Stimulated activated CD8-positive, alpha-beta memory T cell treated with anti-CD3 and anti-CD28 coated beads, Interleukin-4, amount 100 ng/mL, for 24 hours (primary cell): ENCODE data around the gene TMIGD2.
A peak's percentile ranks its signal among the peaks of the same experiment; 100 is the strongest.
"Not testable (repeated sequence)": the region's sequence is repeated elsewhere in the genome, so short reads cannot be mapped to it uniquely, and the experiment has no call there.

Source experiments
- DNase-seq: peaks from one replicate; pipeline ENCODE4 v3.0.0-alpha.2; 2020; ENCODE audit warnings: low read depth

Gene TMIGD2

DNA sequence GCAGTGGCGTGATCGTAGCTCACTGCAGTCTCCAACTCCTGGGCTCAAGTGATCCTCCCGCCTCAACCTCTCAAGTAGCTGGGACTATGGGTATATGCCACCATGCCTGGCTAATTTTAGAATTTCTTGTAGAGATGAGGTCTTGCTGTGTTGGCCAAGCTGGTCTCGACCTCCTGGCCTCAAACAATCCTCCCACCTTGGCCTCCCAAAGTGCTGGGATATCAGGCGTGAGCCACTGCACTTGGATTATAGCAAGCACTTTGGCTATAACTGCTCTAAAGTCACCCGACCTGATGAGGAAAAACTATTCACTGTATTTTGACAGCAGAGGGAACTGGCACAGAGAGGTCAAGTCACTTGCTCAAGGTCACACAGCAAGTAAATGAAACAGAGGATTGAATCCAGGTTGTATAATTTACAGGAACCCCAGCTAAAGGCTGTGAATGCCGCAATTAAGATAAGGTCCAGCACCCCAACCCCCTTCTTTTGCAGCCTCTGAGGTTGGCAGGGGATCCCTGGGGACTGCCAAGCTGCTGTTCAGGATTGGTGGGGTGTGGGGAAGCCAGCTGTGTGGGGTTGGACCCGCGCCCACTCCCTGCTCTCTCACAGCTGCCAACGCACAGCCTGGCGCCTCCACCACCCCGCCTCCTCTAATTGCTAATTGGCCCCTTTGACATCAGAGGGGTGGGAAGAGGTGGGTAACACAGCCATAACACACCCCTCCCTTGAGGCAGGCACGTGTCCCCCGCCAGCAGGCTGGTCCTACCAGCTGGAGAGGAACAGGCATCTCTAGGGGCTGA, 6.0 kb downstream of the TMIGD2 start:
- no peak for DNase-seq

DNA sequence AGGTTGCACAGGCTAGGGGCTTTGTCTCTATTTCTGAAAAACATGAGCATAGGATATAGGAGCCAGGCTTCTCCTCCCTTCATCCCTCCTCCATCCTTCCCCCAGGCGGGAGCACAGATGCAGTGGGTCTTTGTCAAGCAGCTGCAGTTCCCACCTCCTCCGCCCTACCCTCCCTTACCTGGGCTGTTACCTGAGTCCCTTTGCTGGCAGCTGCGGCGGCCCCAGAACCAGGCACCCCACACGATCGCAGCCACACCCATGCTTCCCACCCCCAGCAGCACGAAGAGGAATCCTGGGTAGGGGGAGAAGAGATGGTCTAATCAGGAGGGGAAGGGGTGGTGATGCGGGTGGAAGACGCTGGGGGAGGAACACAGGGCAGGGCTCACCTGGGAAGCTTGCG, 7.8 kb downstream of the TMIGD2 start:
- no peak for DNase-seq

DNA sequence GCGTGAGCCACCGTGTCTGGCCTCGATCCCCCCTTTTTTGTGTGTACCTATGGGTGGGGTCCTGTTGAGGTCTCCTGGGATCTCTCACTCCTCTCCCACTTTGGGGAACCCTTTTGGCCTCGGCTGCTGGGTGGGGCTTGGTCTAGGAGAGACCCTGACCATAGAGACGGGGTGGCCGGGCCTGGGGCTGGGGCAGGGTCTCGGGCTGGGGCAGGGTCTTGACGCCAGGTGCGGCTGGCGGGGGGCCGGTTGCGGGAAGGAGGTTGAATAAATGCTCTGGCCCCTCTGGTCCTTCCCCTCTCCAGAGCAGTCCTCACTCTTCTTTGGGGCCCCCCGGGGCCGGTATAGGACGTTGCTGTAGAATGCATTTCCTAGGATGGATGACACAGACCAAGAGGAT, 9.7 kb downstream of the TMIGD2 start:
- no peak for DNase-seq

DNA sequence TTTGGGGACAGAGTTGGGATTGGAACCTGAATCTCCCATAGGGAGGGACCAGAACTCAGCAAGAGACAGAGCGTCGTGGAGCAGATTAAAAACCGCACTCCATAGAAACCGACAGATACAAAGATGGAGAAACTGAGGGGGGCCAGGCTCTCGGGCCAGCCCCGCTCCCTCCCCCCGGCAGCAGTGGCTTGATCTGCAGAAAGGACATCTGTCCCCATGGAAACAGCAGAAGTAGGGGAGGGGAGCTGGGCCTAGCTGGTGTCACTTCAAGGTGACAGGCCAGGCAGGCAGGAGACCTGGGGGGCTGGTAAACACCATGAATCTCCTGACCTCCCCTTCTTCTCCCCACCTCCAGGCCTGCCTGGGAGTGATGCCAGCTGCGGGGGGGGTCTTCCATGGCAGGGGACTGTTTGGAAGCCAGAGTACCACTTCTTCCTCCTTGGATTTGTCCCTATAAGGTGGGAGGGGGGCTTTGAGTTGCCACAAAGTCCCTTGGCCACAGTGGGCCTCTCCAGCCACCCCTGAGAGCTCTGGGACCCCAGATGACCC, 10.9 kb downstream of the TMIGD2 start:
- no peak for DNase-seq

DNA sequence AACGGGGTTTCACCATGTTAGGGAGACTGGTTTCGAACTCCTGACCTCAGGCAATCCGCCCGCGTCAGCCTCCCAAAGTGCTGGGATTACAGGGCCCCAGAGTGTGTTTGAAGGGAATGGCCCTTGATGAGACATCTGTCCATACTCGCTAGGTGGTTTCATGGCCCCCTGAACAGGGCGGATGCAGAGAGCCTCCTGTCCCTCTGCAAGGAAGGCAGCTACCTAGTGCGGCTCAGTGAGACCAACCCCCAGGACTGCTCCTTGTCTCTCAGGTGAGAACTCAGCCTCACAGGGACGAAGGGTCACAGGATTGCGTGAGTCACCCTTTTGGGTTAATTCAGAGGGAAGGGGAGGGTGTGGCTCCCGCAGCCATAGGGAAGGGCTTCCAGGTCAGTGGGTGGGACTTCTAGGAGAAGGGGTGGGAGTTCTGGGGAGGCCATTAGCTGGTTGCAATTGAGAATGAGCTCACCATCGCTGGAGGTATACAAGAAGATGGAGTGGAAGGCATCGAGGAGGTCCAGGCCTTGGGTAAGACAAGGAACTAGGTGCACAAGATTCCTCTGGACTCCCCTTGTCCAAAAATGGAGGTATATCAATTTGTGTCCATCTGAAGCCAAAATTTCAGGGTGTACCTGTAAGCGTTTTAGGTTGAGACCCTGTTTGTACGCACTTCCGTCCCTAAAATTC, 14.0 kb downstream of the TMIGD2 start:
- DNase-seq = no peak

DNA sequence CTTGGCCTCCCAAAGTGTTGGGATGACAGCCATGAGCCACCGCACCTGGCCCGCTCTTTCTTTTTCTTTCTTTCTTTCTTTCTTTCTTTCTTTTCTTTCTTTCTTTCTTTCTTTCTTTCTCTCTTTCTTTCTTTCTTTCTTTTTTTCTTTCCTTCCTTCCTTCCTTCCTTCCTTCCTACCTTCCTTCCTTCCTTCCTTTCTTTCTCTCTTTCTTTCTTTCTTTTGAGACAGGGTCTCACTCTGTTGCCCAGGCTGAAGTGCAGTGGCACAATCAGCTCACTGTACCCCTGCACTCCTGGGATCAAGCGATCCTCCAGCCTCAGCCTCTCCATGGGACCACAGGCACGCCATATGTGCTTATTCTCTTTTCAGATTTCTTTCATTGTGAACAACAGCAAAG, 16.0 kb downstream of the TMIGD2 start:
- not testable (repeated sequence) for DNase-seq

DNA sequence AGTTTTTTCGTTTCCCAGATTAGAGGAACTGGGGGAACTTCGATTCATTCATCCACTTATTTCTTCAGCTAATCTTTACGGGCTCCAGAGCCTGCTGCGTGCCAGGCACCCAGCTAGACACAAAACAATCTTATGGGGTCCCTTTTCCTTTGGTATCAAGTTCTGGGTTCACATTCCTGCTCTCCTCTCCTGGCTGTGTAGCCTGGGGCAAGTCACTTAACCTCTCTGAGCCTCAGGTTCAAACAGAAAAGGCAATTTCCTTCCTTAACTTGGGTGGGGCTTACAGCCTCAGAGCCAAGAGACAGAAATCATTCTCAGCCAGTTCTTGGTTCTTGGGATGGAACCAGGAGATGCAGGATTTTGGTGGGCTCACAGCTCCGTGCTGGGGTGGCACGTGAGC, 17.2 kb downstream of the TMIGD2 start:
- no peak for DNase-seq

DNA sequence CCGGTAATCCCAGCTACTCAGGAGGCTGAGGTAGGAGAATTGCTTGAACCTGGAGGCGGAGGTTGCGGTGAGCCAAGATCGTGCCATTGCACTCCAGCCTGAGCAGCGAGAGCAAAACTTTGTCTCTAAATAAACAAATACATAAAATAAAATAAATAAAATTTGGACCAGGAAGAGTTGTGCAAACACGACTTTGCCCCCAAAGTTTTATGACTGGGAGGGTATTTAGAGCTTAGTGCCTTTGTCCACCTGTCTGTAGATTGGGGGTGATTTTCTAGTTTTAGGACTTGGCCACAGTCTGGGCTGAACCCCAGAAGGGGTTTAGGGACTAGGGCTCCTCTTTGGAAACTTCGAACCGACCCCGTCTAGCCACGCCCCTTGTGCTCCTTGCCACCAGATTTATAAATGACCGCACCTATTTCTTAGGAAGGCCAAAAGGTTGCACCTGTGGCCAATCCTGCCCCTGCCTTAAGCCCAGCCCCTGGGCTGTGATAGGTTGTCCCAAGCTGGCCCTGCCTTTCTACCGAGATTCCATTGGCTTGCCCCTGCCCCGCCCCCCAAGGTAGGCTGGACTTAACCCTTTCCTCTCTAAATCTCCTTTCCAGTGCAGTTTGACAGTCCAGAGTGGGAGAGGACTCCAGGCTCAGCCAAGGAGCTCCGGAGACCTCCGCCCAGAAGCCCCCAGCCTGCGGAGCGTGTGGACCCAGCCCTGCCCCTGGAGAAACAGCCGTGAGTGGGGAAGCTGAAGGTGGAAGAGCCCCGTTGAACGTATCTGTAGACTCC, 17.8 kb downstream of the TMIGD2 start:
- DNase-seq = no peak

DNA sequence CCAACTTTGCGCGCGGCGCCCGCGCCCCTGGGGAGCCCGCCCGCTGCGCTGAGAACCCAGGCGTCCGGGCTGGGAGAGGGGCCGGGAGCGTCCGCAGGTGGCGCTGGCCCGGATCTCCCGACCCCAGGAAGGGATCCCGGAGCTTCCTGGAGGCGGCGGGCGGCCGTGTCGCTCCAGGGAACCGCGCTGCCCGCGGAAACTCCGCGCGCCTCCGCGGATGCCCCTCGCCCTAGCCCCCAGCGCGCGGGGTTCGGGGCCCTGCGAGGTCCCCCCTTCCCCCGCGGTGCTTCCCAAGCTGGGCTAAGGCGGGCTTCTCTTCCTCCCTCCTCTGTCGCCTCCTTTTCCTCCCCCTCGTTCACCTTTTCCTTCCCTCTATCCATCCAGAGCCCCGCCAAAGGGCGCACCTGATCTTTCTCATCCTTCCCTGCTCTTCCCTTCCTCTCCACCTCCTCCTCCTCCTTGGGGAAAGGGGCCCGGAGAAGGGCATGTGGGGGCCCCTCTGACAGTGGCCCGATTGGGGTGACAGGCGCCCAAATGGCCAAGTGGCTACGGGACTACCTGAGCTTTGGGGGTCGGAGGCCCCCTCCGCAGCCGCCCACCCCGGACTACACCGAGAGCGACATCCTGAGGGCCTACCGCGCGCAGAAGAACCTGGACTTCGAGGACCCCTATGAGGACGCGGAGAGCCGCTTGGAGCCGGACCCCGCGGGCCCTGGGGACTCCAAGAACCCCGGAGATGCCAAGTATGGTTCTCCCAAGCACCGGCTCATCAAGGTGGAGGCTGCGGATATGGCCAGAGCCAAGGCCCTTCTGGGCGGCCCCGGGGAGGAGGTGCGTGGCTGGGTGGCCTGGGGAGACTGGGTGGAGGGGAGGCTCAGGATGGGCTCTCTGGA, 22.4 kb downstream of the TMIGD2 start:
- no peak for DNase-seq

DNA sequence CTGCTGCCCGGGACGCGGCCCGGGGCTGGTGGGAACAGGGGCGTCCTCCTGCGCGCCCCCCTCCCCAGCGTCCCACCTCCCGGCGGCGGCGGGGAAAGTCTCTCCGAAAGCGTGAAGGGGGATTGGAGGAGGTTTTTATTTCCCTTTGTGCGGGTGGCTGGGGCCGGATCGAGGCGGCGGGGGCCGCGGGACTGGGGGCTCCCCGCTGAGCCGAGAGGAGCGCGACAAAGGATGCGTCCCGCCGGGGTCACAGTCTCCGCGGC, 23.0 kb downstream of the TMIGD2 start:
- no peak for DNase-seq

DNA sequence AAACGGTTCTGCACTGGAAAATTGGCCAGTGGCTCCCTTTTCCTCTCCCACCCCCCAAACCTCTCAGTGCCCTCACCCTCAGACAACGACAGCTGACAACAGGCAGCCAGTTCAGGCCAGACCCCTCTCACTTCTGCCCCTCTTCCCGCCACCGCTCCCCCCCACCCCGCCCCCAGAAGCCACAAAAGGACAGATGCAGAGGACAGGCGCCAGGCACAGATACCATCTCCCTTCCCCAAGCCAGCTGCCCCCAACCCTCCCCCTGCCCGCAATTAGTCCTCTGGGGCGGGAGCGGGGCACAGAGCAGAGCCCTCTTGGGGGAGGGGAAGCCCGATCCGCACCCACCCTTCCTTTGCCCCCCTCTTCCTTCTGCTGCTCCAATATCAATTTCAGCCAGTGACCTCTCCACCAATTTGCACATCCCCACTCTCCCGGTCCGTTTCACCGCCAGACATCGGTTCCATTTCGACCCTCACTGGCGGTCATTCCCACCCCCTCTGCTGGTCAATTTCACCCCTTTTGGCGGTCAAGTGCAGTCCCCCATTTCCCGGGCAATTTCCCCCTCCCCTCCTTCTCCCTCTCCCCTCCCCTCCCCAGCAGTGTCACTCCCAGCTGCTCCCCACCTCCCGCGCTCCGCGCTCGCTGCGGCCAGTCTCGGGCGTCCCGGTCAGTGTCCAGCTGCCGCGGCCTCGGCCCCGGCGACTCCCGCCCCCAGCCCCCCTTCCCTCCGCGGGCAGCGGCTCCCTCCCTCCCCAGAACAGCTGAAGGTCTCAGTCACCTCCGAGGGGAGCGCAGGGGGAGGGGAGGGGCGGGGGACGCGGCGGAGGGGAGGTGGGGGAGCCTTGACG, 23.5 kb downstream of the TMIGD2 start, which contains the start of gene SHD:
Gene SHD (plus strand): TSS at position 848 of the 848 bp plus-strand sequence. CDS start 798 bp downstream, outside the sequence.
- DNase-seq = no peak

DNA sequence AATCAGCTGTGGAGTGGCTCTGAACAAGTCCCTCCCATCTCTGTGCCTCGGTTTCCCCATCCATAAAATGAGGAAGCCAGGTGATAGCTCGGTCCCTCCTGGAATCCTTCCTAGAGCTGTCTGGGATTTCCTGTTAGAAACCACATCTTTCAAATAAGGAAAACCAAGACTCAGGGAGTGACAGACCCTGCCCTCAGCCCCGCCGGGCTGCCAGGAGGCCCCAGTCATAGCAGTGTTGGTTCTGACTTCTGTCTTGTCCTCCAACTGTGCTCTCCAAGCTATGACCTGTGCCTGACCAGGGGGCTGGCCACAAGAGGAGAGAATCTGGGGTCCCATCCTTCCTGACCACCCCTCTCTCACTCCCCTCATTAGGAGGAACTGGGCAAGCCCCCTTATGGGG, 24.2 kb downstream of the TMIGD2 start:
- no peak for DNase-seq

DNA sequence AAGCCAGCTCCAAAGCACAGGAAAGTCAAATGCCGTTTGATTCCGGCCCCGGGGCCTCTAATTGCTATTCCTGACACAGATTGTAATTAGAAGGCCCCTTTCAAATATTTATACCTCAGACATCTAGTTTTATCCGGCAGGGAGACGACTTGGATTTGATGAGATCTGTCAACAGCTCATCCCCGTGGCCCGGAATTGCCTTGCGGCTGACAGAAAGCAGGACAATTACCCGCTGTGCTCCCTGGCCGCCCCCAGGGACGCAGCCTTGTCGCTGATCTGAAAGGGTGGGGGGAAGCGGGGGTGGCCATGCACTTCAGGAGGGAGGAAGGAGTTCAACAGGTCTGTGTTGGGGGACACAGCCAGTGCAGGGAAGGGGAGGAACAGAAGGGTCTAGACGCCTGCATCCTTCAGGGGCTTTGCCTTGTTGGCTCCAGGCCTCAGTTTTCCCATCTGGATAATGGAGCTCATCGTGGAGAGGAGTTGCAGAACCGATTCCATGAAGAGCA, 24.9 kb downstream of the TMIGD2 start:
- no peak for DNase-seq

DNA sequence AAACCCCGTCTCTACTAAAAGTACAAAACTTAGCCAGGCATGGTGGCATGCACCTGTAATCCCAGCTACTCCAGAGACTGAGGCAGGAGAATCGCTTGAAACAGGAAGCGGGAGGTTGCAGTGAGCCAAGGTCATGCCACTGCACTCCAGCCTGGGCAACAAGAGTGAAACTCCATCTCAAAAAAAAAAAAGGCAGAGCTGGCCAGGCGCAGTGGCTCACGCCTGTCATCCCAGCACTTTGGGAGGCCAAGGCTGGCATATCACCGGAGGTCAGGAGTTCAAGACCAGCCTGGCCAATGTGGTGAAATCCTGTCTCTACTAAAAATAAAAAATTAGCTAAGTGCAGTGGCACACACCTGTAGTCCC, 27.9 kb downstream of the TMIGD2 start:
- not testable (repeated sequence) for DNase-seq

DNA sequence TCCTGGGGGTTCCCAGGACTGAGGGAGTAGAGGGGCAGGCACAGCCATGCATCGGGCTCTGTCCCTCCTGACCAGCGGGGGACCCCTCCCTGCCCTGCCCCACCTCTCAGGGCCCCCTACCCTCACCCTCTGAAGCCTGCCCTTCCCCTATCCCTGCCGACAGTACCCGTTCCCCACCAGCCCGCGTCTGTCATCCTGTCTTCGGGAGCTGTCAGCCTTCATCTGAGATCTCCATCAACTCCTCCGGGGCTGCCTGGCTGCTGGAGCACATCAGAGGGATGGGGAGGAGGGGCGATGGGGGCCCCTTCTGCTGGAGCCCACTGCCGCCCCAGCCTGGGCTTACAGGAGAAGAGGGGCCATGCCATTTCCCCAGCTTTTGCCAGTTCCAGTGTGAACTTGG, 29.3 kb downstream of the TMIGD2 start:
- DNase-seq = no peak

DNA sequence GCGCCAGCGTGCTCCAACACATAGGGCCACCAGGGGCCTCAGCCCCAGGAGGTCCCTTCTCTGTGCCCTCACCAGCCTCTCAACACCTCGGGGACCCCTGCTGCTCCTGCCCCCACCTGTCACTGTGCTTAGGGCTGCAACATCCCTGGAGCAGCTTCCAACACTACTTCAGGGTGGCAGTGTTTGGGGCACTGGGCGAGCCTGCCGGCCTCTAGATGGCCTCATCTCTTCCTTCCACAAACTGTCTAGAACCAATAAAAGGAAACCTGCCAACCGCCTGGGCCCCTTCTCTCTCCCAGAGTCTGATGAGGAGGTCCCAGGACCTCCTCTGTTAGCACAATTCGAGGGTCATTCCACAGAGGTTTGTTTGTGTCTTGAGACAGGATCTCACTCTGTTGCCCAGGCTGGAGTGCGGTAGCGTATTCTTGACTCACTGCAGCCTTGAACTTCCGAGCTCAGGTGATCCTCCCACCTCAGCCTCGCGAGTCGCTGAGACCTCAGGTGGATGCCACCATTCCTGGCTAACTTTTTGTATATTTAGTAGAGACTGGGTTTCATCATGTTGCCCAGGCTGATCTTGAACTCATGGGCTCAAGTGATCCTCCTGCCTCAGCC, 33.3 kb downstream of the TMIGD2 start:
- DNase-seq = no peak

DNA sequence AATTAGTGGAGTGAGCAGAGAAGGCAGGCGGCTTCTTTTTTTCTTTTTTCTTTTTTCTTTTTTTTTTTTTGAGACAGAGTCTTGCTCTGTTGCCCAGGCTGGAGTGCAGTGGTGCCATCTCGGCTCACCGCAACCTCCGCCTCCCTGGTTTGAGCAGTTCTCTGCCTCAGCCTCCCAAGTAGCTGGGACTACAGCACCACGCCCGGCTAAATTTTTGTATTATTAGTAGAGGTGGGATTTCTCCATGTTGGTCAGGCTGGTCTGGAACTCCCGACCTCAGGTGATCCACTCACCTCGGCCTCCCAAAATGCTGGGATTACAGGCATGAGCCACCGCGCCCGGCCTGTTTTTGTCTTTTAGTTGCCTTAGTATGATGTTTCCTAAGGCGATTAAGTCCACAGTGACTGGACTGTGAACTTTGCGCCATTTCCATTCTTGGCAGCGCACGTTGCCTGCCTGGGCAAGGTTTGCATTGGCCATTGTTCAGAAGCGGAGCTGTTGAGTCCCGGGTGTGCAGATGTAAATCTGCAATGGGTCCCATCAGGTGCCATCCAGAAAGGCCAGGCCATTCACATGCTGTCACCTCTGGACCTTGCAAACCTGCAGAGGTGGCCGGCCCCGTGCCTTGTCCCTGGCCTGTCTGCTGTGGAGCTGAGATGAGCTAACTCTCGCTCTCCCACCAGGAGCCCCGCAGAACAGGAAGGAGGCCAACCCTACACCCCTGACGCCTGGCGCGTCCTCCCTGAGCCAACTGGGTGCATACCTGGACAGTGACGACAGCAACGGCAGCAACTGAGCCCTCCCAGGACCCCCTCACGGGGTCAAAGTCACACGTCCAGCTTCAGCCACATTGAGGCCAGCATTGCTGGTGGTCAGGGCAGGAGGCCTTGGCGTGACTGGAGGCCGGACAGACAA, 34.0 kb downstream of the TMIGD2 start:
- DNase-seq = no peak

DNA sequence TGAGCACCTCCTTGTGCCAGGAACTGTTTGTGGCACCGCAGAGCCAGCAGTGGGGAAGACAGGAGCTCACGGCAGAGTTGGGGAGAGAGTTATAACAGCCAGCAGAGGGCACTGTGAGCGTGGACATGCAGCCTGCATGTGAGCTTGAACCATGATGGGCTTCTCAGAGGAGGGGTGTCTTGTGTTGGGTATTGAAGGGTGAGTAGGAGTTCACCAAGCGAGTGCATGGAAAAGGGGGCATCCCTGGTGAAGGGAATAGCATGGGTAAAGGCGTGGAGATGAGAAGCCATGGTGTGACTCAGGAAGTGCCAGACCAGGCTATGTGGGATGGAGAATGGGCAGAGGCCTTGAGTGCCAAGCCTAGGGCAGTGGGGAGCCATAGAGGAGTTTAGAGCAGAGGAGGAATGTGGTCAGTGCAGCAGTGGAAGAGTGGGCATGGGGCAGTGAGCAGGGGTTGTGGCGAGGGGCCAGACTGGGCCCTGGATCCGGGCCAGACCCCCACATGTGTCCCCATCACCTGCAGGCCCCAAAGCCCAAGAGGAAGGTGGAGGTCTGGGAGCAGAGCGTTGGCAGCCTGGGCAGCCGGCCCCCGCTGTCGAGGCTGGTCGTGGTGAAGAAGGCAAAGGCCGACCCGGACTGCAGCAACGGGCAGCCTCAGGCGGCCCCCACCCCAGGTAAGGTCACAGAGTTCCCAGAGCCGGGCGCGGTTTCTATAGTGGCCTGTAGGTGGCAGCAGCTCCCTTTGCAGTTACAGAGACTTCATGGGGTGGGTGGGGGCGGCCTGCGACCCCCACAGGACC, 34.9 kb downstream of the TMIGD2 start:
- DNase-seq = peak; percentile 48
